ENCODE measurements around the gene TTLL8. TPM values are rescaled to one million over a fixed set of nuclear protein-coding genes. Genes with fewer than 3 reads are reported as not detected.
"Not testable (repeated sequence)": the region's sequence is repeated elsewhere in the genome, so short reads cannot be mapped to it uniquely, and the experiment has no call there.

Gene TTLL8
- total and polyA plus RNA-seq, 12 donors, result not detected

DNA sequence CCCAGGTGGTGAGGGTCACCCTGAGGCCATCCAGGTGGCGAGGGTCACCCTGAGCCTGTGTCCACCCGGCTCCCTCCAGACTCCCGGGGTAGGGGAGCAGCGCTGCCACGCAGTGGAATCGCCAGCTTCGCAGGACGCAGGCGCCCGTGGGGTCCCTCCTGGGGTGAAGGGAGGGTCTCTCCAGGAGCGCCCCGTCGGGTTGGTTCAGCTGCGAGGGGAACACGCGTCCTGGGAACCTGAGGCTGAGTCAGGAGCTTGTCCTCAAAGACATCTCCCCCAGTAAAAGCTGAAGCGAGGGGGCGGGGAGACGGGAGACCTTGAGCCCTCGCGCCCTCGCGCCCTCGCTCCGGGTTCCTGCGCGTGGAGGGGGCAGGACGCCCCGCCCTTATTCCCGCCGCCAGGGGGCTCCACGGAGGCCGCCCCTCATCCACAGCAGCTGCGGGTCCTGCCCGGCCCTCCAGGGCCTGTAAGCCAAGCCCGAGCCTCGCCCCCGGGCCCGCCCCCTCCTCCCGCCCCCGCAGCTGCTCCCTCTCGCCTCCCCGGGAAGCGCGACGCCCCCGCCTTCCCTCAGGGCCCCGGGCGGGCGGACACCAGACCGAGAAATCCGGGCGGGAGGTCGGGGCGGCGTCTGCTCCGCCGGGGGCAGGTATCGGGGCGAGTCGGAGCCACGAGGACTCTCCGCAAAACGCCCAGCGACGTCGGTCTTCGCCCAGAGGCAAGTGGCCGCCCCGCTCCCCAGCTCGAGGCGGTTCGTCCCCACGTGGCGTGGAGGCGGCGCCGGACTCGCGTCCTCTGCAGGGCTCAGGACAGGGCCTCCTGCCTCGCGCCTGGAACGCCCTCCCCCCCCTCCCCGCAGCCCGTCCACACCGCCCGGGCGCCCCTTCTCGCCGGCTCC is 74.7 kb downstream of the TTLL8 start:
- peaks cover 16% of the 10 kb centered on the region for H3K27me3 ChIP-seq
- intact Hi-C loops (cut with DNase I), result loop anchor here in 1 of 2 donors (10.0 kb wide), 1 partner anchor 49 kb away; no protein-coding TSS in a partner anchor
- no peaks in the 10 kb centered on the region for H3K9me3 ChIP-seq (replicated peaks in 1 of 3)
- peaks cover 7 to 8% of the 10 kb centered on the region in 2 donors for H3K4me1 ChIP-seq (replicated peaks in 1 of 2)
- no peak overlapping the region for H3K27ac ChIP-seq
- 11 to 80% (median 12%) methylated on average over 1 to 87 of the region's 90 CpGs; no CpG with 5 or more reads in 1 of the 4 donors for WGBS, 4 donors
- H3K36me3 ChIP-seq (replicated peaks in 1 of 2), result no peaks in the 10 kb centered on the region
- TF ChIP-seq POLR2A (IDR thresholded peaks at IDR 0.05), result no peak
- TF ChIP-seq, protein P1, sequence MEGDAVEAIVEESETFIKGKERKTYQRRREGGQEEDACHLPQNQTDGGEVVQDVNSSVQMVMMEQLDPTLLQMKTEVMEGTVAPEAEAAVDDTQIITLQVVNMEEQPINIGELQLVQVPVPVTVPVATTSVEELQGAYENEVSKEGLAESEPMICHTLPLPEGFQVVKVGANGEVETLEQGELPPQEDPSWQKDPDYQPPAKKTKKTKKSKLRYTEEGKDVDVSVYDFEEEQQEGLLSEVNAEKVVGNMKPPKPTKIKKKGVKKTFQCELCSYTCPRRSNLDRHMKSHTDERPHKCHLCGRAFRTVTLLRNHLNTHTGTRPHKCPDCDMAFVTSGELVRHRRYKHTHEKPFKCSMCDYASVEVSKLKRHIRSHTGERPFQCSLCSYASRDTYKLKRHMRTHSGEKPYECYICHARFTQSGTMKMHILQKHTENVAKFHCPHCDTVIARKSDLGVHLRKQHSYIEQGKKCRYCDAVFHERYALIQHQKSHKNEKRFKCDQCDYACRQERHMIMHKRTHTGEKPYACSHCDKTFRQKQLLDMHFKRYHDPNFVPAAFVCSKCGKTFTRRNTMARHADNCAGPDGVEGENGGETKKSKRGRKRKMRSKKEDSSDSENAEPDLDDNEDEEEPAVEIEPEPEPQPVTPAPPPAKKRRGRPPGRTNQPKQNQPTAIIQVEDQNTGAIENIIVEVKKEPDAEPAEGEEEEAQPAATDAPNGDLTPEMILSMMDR (IDR thresholded peaks at IDR 0.05), result peak in 2 of 6 experiments; percentile 22 to 34
- peak overlapping the region in 1 of 4 donors; percentile 45 for H3K4me3 ChIP-seq
- DNase-seq, result peak in 1 of 7 donors; percentile 41

DNA sequence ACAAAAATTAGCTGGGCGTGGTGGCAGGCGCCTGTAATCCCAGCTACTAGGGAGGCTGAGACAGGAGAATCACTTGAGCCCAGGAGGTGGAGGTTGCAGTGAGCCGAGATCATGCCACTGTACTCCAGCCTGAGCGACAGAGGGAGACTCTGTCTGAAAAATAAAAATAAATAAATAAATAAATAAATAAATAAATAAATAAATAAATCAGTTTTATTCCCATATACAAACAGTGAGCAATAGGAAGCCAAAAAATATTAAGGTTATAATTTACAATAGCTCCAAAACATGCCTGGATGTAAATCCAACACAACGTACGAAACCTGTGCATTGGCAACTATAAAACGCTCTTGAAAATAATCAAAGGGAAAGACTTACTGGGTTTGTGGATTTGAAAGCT is 76.3 kb downstream of the TTLL8 start:
- not testable (repeated sequence) for H3K9me3 ChIP-seq (replicated peaks in 1 of 3); H3K27ac ChIP-seq; H3K36me3 ChIP-seq (replicated peaks in 1 of 2); H3K4me1 ChIP-seq (replicated peaks in 1 of 2); H3K4me3 ChIP-seq
- peak in 1 of 7 donors; percentile 11 for DNase-seq
- intact Hi-C loops (cut with DNase I), result loop anchor here in 1 of 2 donors (10.0 kb wide), 1 partner anchor 47 kb away; no protein-coding TSS in a partner anchor
- 93 to 98% (median 95%) methylated on average over 7 of the region's 7 CpGs for WGBS, 4 donors
- H3K27me3 ChIP-seq, result peaks cover 16% of the 10 kb centered on the region

DNA sequence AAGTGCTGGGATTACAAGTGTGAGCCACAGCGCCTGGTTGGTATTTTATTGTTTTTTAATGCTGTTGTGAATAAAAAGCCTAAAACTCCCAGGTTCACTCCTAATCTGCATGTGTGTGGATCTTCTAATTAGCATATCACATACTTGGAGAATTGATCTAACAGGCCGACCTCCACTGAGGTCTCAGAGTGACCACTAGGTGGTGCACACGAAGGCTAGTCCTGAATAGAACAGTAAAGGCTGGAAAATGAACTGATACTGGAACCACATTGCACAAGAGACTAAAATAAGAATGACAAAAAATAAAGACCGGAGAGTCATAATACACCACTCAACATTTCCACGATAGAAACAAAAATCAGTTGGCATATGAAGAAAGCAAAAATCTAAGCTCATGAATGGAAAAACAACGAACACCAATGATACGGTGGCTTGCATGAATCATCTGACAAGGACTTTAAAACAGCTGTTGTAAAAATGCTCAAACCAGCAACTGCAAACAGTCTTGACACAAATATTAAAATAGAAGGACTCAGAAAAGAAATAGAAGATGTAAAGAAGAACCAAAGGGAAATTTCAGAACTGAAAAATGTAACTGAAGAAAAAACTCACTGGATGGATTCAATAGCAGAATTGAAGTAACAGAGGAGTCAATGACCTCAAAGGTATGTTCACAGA is 78.4 kb downstream of the TTLL8 start:
- Histone ChIP-seq H3K4me3 (no peak overlapping the region), H3K27ac (no peak overlapping the region), H3K27me3 (peaks cover 16% of the 10 kb centered on the region), H3K4me1 (replicated peaks in 1 of 2) (peaks cover 7 to 8% of the 10 kb centered on the region in 2 donors), H3K9me3 (replicated peaks in 1 of 3) (no peaks in the 10 kb centered on the region), H3K36me3 (replicated peaks in 1 of 2) (no peaks in the 10 kb centered on the region)
- TF ChIP-seq, protein P1 (IDR thresholded peaks at IDR 0.05), result peak; percentile 9 to 49 (median 36)
- no peak for TF ChIP-seq POLR2A (IDR thresholded peaks at IDR 0.05)
- peak in 3 of 7 donors; percentile 33 to 62 (median 44) for DNase-seq
- intact Hi-C loops (cut with DNase I), result loop anchor here in 1 of 2 donors (10.0 kb wide), 1 partner anchor 45 kb away; no protein-coding TSS in a partner anchor
- 42 to 46% (median 43%) methylated on average over 7 of the region's 7 CpGs for WGBS, 4 donors

DNA sequence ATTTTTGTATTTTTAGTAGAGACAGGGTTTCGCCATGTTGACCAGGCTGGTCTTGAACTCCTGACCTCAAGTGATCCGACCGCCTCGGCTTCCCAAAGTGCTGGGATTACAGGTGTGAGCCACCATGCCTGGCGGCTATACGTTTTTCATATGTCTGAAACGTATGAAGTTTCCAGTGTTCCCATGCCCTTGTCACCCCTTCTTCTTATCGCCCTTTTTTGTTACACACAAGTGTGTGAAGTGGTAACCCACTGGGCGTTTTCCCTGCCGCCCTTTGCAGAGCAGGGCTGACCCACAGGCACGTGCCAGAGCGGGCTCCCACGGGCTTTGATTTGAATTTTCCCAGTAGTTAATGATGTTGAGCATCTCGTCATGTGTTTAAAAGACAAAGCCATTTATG is 80.5 kb downstream of the TTLL8 start:
- H3K27ac ChIP-seq, result no peak overlapping the region
- no peaks in the 10 kb centered on the region for H3K36me3 ChIP-seq (replicated peaks in 1 of 2)
- peaks cover 2% of the 10 kb centered on the region for H3K27me3 ChIP-seq
- DNase-seq, result peak in 2 of 7 donors; percentile 16 to 51
- intact Hi-C loops (cut with DNase I), result no loop called here
- WGBS, 4 donors, result 83 to 88% (median 87%) methylated on average over 14 of the region's 14 CpGs
- H3K4me1 ChIP-seq (replicated peaks in 1 of 2), result no peaks in the 10 kb centered on the region
- H3K9me3 ChIP-seq (replicated peaks in 1 of 3), result no peaks in the 10 kb centered on the region
- H3K4me3 ChIP-seq, result no peak overlapping the region
- TF ChIP-seq, protein P1 (IDR thresholded peaks at IDR 0.05), result no peak
- no peak for TF ChIP-seq POLR2A (IDR thresholded peaks at IDR 0.05)
